Type B pancreatic cell (in vitro differentiated cells): Measurements from ENCODE around the gene PUSL1. TPM values are rescaled to one million over a fixed set of nuclear protein-coding genes. Genes with fewer than 3 reads are reported as not detected.

Source experiments
- DNase-seq: peaks from one replicate; pipeline ENCODE4 v3.0.0; 2021; ENCODE audit warnings: mixed read lengths; ENCODE audit not compliant: unreplicated experiment; ENCODE audit errors: extremely low spot score
- H3K27ac Mint-ChIP-seq: 2 replicates; pipeline ENCODE4 v1.8.0; 2021; ENCODE audit warnings: mild to moderate bottlenecking, mixed read lengths
- H3K27me3 Mint-ChIP-seq: 2 replicates; pipeline ENCODE4 v1.8.0; 2021; ENCODE audit warnings: mixed read lengths
- H3K36me3 Mint-ChIP-seq: 2 replicates; pipeline ENCODE4 v1.8.0; 2021; ENCODE audit warnings: mixed read lengths
- H3K4me1 Mint-ChIP-seq: one replicate; pipeline ENCODE4 v1.8.0; 2021; ENCODE audit warnings: mixed read lengths; ENCODE audit not compliant: unreplicated experiment
- H3K4me3 Mint-ChIP-seq: 2 replicates; pipeline ENCODE4 v1.8.0; 2021; ENCODE audit warnings: mild to moderate bottlenecking, mixed read lengths
- H3K9me3 Mint-ChIP-seq: 2 replicates; pipeline ENCODE4 v1.8.0; 2021; ENCODE audit warnings: mixed read lengths
- CTCF ChIP-seq: fragments of 200-600 bp; sonication (generic); conservative IDR thresholded peaks from 2 replicates; pipeline ENCODE4 v1.5.0; 2021; ENCODE audit warnings: antibody characterized with exemption, mild to moderate bottlenecking
- long read RNA-seq: library from polyadenylated mRNA; unstranded; transcript quantifications from one replicate; pipeline ENCODE4 v2.0.0, GENCODE V29; 2020
- total RNA-seq: library from RNA; stranded (reverse); gene quantifications from 2 replicates; pipeline ENCODE4 v1.2.1, GENCODE V29; 2021; ENCODE audit warnings: low replicate concordance

Gene PUSL1
- 20.4 and 25.5 TPM in 2 replicates for total RNA-seq
- long read RNA-seq, partial matches to known transcripts, result 0 of 5 reads
- long read RNA-seq, other reads (novel, unspliced or antisense), result 1 of 5 reads

DNA sequence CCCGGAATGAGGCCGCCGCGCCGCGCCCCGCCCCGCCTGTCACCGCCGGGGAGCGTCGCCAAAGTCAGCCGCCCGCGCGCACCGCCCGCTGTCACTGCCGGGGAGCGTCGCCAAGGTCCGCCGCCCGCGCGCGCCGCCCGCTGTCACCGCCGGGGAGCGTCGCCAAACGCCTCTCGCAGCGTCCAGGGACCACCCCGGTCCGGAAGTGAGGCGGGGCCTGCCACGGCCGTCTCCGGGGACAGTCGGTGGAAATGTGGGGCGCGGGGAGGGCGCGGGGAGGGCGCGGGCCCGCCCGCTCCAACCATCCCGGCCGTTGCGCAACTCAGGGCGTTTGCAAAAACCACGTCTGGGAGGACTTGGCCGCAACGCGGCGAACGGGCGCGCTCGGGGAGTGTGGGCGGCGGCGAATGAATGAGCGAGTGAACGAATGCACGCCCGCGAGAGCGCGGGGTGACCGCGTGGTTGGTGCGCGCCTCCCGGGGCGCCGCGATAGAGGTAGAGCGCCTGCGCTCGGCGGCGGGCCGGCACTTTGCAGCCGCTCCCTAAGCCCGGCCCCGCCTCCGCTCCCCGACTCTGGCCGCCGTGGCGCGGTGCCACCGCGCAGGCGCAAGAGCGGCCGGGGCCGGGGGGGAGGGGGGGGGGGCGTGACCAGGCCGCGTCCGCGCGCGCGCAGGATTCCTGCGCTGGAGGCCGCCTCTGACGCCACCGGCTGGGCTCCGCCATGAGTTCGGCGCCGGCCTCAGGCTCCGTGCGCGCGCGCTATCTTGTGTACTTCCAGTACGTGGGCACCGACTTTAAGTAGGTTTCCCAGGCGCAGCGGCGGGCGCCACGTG is at the start of gene PUSL1, which contains the start of gene ACAP3:
TSS of gene PUSL1 (plus strand) at position 675 of the 833 bp plus-strand sequence. CDS start at position 722, 47 bp downstream.
TSS of gene ACAP3 (minus strand) at position 8 of the 833 bp plus-strand sequence. CDS start 115 bp downstream, outside the sequence.
- Mint-ChIP-seq H3K4me1 (peaks cover 15% of the 10 kb centered on the region), H3K4me3 (peak within 1 kb of the TSS; percentile 91), H3K27ac (peak within 1 kb of the TSS; percentile 93), H3K36me3 (no peaks in the 10 kb centered on the region), H3K9me3 (no peaks in the 10 kb centered on the region), H3K27me3 (no peaks in the 10 kb centered on the region)
- DNase-seq, result peak; percentile 92
- no peak for TF ChIP-seq CTCF

DNA sequence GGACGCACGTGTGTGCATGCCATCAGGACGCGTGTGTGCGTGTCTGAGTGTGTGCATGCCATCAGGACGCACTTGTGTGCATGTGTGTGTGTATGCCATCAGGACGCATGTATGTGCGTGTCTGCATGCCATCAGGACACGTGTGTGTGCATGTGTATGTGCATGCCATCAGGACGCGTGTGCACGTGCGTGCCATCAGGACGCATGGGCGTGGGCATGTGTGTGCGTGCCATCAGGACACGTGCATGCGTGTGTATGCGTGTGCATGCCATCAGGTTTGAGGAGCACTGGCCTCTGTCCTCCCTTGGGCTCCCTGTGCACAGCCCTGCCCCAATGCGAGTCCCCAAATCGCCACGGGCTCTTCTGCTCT is 49.3 kb upstream of the PUSL1 start:
- Mint-ChIP-seq H3K4me1 (no peaks in the 10 kb centered on the region), H3K4me3 (no peak overlapping the region), H3K27ac (no peak overlapping the region), H3K27me3 (no peaks in the 10 kb centered on the region), H3K9me3 (no peaks in the 10 kb centered on the region), H3K36me3 (peaks cover 12% of the 10 kb centered on the region)
- DNase-seq, result no peak
- no peak for TF ChIP-seq CTCF

DNA sequence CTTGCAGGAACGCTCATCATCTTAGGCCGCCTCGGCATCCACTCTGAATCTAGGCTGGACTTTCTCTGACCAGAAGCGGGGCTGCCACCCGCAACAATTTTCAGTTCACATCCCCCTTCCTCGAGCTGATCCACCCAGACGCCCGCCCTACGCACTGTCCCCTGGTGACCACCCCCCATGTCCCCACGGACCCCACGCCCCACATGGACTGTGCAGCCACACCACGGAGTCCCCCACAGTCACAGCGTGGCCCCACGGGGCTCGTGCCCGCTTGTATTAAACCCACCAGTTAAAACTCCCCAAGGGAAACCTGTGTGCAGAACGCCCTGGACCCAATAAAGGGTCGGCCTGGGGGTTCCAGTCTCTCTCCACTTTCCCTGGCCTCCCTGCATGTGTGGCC is 48.9 kb upstream of the PUSL1 start:
- H3K27ac Mint-ChIP-seq, result peak overlapping the region; percentile 26
- H3K36me3 Mint-ChIP-seq, result peaks cover 12% of the 10 kb centered on the region

GRCh38 chr1:1259951-1260600 is 48.3 kb upstream of the PUSL1 start:
- H3K36me3 Mint-ChIP-seq, result peaks cover 12% of the 10 kb centered on the region
- TF ChIP-seq CTCF, result no peak
- no peak for DNase-seq
- H3K9me3 Mint-ChIP-seq, result no peaks in the 10 kb centered on the region
- H3K4me3 Mint-ChIP-seq, result no peak overlapping the region
- H3K4me1 Mint-ChIP-seq, result no peaks in the 10 kb centered on the region
- H3K27ac Mint-ChIP-seq, result peak overlapping the region; percentile 26
- H3K27me3 Mint-ChIP-seq, result no peaks in the 10 kb centered on the region

More for the DNA sequence above, 48.9 kb upstream of the PUSL1 start:
- no peak for DNase-seq
- Mint-ChIP-seq H3K9me3 (no peaks in the 10 kb centered on the region), H3K4me1 (no peaks in the 10 kb centered on the region), H3K4me3 (no peak overlapping the region), H3K27me3 (no peaks in the 10 kb centered on the region)
- no peak for TF ChIP-seq CTCF

DNA sequence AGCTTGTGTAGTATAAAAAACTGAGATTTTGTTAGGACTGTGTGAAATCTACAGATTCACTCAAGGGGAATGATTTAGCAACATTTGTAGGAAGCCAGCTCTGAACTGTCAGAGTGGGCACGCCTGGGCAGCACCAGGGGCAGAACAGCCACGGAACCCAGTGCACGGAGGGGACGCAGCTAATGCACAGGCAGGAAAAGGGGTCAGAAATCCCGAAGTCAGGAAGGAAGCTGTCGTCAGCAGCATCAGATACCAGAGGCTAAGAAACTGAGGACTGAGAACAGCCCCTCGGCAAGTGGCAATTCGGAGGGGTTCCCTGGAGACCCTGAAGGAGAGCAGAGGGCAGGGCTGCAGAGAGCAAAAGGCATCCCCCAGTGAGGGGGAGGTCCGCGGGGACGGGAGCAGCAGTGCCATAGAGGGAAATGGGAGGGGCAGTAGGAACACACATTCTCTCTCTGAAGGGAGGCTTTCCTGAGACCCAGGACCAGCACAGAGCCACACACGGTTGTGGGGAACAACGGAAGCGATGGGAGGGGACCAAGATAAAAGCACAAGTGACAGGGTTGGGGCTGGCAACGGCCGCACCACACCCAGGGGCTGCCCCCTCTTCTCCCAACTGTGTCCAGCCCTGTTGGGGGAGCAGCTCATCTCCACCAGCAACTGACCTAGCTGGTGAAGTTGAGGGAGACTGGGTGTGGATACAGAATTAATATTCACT is 47.4 kb upstream of the PUSL1 start:
- Mint-ChIP-seq H3K4me3 (no peak overlapping the region), H3K36me3 (peaks cover 11% of the 10 kb centered on the region), H3K4me1 (no peaks in the 10 kb centered on the region), H3K9me3 (no peaks in the 10 kb centered on the region), H3K27ac (no peak overlapping the region), H3K27me3 (no peaks in the 10 kb centered on the region)
- TF ChIP-seq CTCF, result no peak
- DNase-seq, result no peak
